GM20000 (cell line): ENCODE results near the gene ACTN3.

Source experiments
- DNase-seq: peaks from one replicate; pipeline ENCODE4 v3.0.0; 2012; ENCODE audit warnings: low spot score
- TF ChIP-seq, protein P1 (sequence below): IDR thresholded peaks from 2 replicates; pipeline ENCODE4 v1.5.1; 2012; ENCODE audit warnings: mild to moderate bottlenecking, control low read depth; ENCODE audit errors: extremely low read depth, missing control alignments

ACTN3 gene

DNA sequence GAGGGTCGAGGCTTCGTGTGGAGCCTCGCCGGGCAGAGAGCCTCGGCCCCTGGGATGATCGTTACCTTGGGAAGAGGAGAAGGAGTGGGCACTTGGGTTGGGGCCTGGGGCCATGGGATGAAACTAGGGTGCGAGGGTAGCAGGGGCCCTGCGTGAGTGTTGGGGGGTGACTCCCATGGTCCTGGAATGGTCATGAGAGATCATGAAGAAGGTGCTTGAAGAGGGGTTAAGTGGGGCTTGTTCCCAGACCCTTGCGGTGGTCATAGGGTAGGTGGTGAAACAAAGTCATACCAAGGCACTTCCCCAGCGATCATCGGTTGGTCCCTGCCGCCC is 46.6 kb downstream of the ACTN3 start:
- TF ChIP-seq, protein P1, sequence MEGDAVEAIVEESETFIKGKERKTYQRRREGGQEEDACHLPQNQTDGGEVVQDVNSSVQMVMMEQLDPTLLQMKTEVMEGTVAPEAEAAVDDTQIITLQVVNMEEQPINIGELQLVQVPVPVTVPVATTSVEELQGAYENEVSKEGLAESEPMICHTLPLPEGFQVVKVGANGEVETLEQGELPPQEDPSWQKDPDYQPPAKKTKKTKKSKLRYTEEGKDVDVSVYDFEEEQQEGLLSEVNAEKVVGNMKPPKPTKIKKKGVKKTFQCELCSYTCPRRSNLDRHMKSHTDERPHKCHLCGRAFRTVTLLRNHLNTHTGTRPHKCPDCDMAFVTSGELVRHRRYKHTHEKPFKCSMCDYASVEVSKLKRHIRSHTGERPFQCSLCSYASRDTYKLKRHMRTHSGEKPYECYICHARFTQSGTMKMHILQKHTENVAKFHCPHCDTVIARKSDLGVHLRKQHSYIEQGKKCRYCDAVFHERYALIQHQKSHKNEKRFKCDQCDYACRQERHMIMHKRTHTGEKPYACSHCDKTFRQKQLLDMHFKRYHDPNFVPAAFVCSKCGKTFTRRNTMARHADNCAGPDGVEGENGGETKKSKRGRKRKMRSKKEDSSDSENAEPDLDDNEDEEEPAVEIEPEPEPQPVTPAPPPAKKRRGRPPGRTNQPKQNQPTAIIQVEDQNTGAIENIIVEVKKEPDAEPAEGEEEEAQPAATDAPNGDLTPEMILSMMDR = no peak
- DNase-seq = no peak

DNA sequence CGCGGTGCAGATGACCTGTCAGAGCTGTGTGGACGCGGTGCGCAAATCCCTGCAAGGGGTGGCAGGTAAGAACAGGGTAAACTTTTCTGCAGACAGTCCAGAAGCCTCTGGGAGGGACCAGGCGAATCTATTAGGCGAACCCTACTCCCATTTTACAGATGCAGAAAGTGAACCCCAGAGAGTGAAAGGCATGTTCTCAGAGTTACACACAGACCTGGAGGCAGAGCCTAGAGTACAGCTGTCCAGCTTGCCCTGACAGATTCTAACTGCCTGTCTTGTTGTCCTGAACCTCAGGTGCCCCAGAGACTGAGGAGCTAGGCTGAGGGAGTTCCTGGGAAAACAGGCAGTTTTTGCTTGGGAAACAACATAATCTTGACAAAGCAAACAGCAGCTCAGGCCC is 46.9 kb downstream of the ACTN3 start:
- TF ChIP-seq, protein P1 = no peak
- DNase-seq = no peak

DNA sequence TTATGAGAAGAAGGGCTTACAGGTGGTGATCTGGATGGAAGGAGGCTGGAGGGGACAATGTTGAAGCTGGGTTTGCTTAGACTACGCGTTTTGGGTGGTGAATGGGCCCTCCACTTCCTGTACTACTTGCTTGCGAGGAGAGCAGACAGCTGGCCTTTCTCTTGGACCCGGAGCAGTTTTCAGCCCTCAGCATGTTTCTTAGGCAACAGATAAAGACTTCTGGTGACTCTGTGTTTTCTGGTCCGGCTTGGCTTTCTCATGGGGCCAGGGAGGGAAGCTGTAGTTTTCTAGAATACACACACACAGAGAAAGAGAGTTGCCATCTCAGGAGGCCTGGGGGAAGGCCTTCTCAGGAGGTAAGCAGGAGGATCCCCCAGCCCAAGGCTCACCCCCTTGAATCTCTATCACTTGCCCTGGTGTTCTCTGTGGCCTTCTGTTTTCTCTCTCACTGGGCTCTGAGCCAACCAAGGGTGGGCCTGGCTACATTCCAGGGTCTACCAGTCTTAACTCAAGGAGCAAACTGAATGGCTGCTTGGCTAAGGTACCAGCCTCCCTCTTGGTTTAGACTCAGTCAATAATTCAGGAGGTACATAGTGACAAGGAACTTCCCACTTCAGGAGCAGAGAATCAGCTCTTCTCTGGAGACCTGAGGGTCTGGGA is 48.7 kb downstream of the ACTN3 start:
- TF ChIP-seq, protein P1 = no peak
- no peak for DNase-seq

DNA sequence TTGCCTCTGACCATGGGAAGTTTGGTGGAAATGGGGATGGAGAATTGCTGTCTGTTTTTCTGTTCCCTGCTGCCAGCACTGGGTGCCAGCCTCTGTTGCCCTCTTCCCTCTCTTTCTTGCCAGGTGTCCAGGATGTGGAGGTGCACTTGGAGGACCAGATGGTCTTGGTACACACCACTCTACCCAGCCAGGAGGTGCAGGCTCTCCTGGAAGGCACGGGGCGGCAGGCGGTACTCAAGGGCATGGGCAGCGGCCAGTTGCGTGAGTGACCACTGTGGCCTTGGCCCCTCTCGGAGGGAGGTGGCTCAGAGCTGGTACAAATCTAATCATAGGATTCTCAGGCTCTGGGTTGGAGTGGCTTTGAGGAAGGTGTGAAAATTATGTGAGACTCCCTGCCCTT is 52.3 kb downstream of the ACTN3 start:
- TF ChIP-seq, protein P1 = no peak
- DNase-seq = no peak

DNA sequence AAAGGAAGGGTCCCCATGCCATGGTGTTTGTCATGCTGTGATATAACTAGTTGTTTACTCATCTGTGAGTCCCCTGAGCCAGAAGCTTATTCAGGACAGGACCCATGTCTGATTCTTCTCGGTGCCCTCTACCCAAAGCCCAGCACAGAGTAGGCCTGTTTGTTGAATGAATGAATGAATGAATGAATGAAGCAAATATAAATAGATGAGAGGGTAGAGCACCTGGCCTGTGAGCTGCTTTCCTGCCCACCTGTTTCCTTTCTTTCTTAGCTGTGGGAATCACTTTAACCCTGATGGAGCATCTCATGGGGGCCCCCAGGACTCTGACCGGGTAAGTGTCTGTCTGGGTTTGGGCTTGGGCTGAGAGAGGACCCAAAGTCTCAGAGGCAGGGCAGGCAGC is 53.5 kb downstream of the ACTN3 start:
- no peak for DNase-seq
- TF ChIP-seq, protein P1 = no peak

- TF ChIP-seq, protein P1 = no peak
- no peak for DNase-seq
Observed at GRCh38 chr11:66600631-66601233, 54.0 kb downstream of the ACTN3 start.

DNA sequence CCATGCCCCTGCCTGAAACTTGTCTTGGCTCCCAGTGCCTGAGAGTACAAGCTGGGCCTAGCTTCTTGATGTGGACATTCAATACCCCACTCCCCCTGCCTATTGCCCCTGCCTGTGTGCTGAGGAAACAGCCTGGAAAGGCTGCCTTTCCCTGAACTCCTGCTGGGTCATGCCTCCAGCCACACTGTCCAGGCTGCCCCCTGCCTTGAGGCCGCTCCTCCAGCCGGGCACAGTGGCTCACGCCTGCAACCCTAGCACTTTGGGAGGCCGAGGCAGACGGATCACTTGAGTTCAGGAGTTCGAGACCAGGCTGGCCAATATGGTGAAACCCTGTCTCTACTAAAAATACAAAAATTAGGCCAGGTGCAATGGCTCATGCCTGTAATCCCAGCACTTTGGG is 56.4 kb downstream of the ACTN3 start:
- DNase-seq = no peak
- TF ChIP-seq, protein P1 = no peak
